Hepatocyte (in vitro differentiated cells): ENCODE data around the gene VSIG8.

Experiments used
- EZH2phosphoT487 ChIP-seq: fragments of 200-600 bp; sonication (generic); IDR thresholded peaks from one replicate; pipeline ENCODE4 v1.6.1; 2018; ENCODE audit warnings: antibody characterized with exemption, mild to moderate bottlenecking, low read depth, moderate library complexity; ENCODE audit not compliant: unreplicated experiment, severe bottlenecking
- TF ChIP-seq, protein P1 (sequence below): fragments of 200-600 bp; sonication (generic); IDR thresholded peaks from 2 replicates; pipeline ENCODE4 v1.5.1; 2016; ENCODE audit warnings: antibody characterized with exemption, mild to moderate bottlenecking; ENCODE audit not compliant: poor library complexity

- TF ChIP-seq EZH2phosphoT487, result no peak
- TF ChIP-seq, protein P1, sequence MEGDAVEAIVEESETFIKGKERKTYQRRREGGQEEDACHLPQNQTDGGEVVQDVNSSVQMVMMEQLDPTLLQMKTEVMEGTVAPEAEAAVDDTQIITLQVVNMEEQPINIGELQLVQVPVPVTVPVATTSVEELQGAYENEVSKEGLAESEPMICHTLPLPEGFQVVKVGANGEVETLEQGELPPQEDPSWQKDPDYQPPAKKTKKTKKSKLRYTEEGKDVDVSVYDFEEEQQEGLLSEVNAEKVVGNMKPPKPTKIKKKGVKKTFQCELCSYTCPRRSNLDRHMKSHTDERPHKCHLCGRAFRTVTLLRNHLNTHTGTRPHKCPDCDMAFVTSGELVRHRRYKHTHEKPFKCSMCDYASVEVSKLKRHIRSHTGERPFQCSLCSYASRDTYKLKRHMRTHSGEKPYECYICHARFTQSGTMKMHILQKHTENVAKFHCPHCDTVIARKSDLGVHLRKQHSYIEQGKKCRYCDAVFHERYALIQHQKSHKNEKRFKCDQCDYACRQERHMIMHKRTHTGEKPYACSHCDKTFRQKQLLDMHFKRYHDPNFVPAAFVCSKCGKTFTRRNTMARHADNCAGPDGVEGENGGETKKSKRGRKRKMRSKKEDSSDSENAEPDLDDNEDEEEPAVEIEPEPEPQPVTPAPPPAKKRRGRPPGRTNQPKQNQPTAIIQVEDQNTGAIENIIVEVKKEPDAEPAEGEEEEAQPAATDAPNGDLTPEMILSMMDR, result no peak
These were observed 40.1 kb upstream of the VSIG8 start for GRCh38 chr1:159902541-159902940.
